Measurements from ENCODE around the gene PUS1.

Gene PUS1

DNA sequence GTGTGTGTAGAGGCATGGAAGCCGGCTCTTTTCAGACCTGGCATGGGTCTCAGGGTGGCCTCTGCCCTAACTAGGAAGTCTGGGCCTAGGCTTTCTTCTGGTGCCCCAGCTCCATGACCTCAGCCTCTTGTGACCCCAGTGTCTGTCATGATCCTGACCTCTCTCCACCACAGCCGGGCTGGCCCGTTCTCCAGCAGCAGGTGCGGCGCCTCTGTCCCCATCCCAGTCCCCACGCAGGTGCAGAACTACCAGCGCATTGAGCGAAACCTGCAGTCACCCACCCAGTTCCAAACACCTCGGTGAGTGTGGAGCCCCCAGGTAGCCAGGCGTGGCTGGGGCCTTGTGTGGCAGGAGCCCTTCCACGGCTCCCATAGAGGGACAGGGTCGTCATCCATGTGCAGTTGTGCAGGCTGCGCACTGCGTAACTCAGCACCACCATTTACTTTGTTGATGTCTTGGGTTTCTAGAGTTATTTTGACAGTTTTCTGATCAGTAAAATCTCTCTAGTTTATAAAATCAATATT, 14.8 kb upstream of the PUS1 start:
- no peak for DNase-seq (ENCODE audit: low spot score)
- TF ChIP-seq, protein P1, sequence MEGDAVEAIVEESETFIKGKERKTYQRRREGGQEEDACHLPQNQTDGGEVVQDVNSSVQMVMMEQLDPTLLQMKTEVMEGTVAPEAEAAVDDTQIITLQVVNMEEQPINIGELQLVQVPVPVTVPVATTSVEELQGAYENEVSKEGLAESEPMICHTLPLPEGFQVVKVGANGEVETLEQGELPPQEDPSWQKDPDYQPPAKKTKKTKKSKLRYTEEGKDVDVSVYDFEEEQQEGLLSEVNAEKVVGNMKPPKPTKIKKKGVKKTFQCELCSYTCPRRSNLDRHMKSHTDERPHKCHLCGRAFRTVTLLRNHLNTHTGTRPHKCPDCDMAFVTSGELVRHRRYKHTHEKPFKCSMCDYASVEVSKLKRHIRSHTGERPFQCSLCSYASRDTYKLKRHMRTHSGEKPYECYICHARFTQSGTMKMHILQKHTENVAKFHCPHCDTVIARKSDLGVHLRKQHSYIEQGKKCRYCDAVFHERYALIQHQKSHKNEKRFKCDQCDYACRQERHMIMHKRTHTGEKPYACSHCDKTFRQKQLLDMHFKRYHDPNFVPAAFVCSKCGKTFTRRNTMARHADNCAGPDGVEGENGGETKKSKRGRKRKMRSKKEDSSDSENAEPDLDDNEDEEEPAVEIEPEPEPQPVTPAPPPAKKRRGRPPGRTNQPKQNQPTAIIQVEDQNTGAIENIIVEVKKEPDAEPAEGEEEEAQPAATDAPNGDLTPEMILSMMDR (IDR thresholded peaks at IDR 0.05; ENCODE audit: extremely low read depth, missing control alignments): no peak

DNA sequence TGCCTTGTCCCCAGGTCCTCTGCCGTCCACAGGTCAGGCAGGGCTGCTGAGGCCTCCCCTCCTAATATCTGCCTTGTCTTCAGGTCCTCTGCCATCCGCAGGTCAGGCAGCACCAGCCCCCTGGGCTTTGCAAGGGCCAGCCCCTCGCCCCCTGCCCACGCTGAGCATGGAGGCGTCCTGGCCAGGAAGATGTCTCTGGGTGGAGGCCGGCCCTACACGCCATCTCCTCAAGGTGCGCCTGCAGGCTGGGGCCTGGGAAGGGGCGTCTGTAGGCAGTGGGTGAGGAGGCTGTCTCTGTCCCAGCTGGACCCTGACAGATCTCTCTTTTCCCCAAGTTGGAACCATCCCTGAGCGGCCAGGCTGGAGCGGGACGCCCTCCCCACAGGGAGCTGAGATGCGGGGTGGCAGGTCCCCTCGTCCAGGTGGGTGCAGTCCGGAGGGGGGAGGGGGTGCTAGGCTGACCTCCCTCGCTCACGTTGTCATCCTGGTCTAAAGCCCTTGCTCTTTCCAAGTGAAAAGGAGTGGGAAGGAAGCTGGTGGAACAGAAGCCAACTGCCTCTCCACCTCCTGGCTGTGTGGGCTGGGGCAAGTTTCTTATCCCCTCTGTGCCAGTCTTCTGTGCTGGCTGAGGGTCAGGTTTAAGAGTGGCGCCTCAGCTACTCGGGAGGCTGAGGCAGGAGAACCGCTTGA, 13.9 kb upstream of the PUS1 start:
- TF ChIP-seq, protein P1 (IDR thresholded peaks at IDR 0.05; ENCODE audit: extremely low read depth, missing control alignments): no peak

DNA sequence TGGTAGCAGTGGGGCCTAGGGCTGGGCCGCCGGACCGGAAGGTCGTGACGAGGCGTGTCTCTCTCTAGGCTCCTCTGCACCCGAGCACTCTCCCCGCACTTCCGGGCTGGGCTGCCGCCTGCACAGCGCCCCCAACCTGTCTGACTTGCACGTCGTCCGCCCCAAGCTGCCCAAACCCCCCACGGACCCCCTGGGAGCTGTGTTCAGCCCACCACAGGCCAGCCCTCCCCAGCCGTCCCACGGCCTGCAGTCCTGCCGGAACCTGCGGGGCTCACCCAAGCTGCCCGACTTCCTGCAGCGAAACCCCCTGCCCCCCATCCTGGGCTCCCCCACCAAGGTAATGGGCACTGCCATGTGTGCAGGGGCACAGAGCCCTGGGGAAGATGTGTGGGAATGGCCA, 13.3 kb upstream of the PUS1 start:
- no peak for DNase-seq (ENCODE audit: low spot score)
- TF ChIP-seq, protein P1 (IDR thresholded peaks at IDR 0.05; ENCODE audit: extremely low read depth, missing control alignments): no peak

More for the DNA sequence above, 13.9 kb upstream of the PUS1 start:
- DNase-seq (ENCODE audit: low spot score): no peak

DNA sequence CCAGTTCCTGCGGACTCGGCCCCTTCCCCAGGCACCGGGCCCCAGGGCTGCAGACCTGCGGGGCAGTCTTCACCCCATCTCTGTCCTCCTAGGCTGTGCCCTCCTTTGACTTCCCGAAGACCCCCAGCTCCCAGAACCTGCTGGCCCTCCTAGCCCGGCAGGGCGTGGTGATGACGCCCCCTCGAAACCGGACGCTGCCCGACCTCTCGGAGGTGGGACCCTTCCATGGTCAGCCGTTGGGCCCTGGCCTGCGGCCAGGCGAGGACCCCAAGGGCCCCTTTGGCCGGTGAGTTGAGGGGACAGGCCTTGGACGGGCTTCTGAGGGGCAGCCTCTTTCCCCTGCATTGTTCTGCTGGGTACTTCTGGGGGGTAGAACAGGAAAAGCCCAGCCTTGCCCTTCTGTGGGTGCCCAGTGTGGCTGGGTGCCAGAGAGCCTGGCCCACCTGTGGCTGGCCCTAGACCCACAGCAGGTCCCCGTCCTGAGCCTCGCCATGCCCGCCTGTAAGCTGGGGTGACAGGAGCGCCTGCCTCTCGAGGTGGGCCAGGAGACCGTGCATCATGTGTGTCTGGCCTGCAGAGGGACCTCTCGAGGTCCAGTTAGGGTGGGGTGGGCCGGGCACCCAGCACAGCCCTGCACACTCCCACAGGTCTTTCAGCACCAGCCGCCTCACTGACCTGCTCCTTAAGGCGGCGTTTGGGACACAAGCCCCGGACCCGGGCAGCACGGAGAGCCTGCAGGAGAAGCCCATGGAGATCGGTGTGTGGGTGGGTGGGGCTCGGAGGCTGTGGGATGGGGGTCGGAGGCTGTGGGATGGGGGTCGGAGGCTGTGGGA, 12.6 kb upstream of the PUS1 start:
- DNase-seq (ENCODE audit: low spot score): no peak
- TF ChIP-seq, protein P1 (IDR thresholded peaks at IDR 0.05; ENCODE audit: extremely low read depth, missing control alignments): no peak

DNA sequence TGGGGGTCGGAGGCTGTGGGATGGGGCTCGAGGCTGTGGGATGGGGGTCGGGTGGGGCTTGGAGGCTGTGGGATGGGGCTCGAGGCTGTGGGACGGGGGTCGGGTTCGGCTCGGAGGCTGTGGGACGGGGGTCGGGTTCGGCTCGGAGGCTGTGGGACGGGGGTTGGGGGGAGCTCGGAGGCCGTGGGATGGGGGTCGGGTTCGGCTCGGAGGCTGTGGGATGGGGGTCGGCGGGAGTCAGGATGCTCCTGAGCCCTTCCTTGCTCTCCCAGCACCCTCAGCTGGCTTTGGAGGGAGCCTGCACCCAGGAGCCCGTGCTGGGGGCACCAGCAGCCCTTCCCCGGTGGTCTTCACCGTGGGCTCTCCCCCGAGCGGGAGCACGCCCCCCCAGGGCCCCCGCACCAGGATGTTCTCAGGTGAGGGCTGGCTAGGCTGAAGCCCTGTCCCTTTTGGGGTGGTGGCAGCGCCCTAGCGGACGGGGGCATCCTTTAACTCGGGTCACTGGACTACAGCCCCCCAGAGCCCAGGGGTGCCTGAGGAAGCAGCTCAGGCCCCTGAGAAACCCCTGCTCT, 11.9 kb upstream of the PUS1 start:
- no peak for DNase-seq (ENCODE audit: low spot score)
- TF ChIP-seq, protein P1 (IDR thresholded peaks at IDR 0.05; ENCODE audit: extremely low read depth, missing control alignments): no peak

DNA sequence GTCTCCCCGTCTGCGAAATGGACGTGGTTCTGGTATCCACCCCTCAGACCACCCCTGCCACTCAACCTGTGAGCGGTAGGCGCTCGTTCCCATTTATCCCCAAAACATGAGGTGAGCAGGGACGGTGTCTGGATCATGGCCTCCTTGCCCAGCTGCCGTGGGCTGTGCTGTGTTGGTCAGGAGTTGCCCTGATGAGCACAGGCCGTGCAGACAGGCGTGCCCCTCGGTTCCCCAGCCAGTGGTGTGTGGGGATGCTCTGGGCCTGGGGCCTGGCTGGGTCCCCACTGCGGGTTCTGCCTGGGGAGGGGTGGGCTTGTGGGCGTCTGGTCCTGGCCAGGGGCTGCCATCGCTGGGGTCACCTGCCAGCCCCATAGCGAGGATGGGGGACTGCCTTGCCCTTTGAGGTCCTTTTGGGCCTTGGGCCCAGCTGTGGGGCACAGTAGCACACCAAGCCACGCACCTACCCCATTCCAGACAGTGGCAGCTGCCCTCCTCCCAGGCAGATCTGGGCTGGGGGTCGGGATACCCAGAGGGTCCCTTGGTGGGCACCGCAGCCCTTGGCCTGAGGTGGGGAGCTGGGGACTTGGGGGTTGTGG, 11.3 kb upstream of the PUS1 start:
- no peak for DNase-seq (ENCODE audit: low spot score)
- TF ChIP-seq, protein P1 (IDR thresholded peaks at IDR 0.05; ENCODE audit: extremely low read depth, missing control alignments): no peak
